GM19397 (cell line): ENCODE results near the gene HPN.
"Not testable (repeated sequence)": the region's sequence is repeated elsewhere in the genome, so short reads cannot be mapped to it uniquely, and the experiment has no call there.

ENCODE experiments used
- ATAC-seq: cut with Tn5 transposase; IDR thresholded peaks from one replicate; pipeline ENCODE4 v1.9.1; 2021; ENCODE audit warnings: mild to moderate bottlenecking, moderate library complexity; ENCODE audit not compliant: unreplicated experiment

Gene HPN

GRCh38 chr19:35042056-35042730, 672 bp downstream of the HPN start:
- ATAC-seq = no peak

GRCh38 chr19:35042954-35043604, 1.6 kb downstream of the HPN start:
- no peak for ATAC-seq

- ATAC-seq = no peak
Measured at GRCh38 chr19:35043906-35044305, 2.4 kb downstream of the HPN start.

GRCh38 chr19:35044317-35045117, 3.0 kb downstream of the HPN start:
- ATAC-seq = no peak

GRCh38 chr19:35045667-35046300, 4.3 kb downstream of the HPN start:
- ATAC-seq = peak; percentile 63

GRCh38 chr19:35046461-35046860, 4.9 kb downstream of the HPN start:
- ATAC-seq = no peak

- ATAC-seq = no peak
Measured at GRCh38 chr19:35048911-35049411, 7.4 kb downstream of the HPN start.

GRCh38 chr19:35049456-35049855, 7.9 kb downstream of the HPN start:
- no peak for ATAC-seq

- not testable (repeated sequence) for ATAC-seq
Measured at GRCh38 chr19:35050662-35051061, 9.1 kb downstream of the HPN start.

- ATAC-seq = not testable (repeated sequence)
Measured at GRCh38 chr19:35051268-35051667, 9.7 kb downstream of the HPN start.

- no peak for ATAC-seq
Measured at GRCh38 chr19:35051796-35052195, 10.3 kb downstream of the HPN start.

GRCh38 chr19:35052599-35053190, 11.2 kb downstream of the HPN start:
- no peak for ATAC-seq

GRCh38 chr19:35053667-35054293, 12.3 kb downstream of the HPN start:
- ATAC-seq = no peak

- no peak for ATAC-seq
Measured at GRCh38 chr19:35054626-35055025, 13.1 kb downstream of the HPN start.

- no peak for ATAC-seq
Measured at GRCh38 chr19:35055715-35056179, 14.2 kb downstream of the HPN start.

- no peak for ATAC-seq
Measured at GRCh38 chr19:35056513-35057063, 15.1 kb downstream of the HPN start.

GRCh38 chr19:35058370-35058769, 16.8 kb downstream of the HPN start:
- ATAC-seq = no peak

- no peak for ATAC-seq
Measured at GRCh38 chr19:35059006-35059798, 17.7 kb downstream of the HPN start.

- ATAC-seq = no peak
Measured at GRCh38 chr19:35059799-35060091, 18.2 kb downstream of the HPN start.
